Cardiac muscle cell (in vitro differentiated cells and primary cell): ENCODE data around the gene ELFN1. TPM values are rescaled to one million over a fixed set of nuclear protein-coding genes. Genes with fewer than 3 reads are reported as not detected.

ENCODE experiments used
- DNase-seq, 2 donors: peaks; one replicate each; pipeline versions ENCODE4 v3.0.0 to v3.0.0-alpha.2; 2010 to 2017; ENCODE audit warnings: low read depth in 1 of 2, low spot score in 1 of 2
- H3K27ac ChIP-seq: fragments of 200-600 bp; sonication (generic); 2 replicates; pipeline ENCODE4 v1.5.1; 2016
- H3K27me3 ChIP-seq: fragments of 200-600 bp; sonication (generic); 2 replicates; pipeline ENCODE4 v1.6.0; 2016; ENCODE audit warnings: control low read depth
- H3K36me3 ChIP-seq: fragments of 200-600 bp; sonication (generic); 2 replicates; pipeline ENCODE4 v1.5.1; 2016; ENCODE audit warnings: control low read depth
- H3K4me1 ChIP-seq: fragments of 200-600 bp; sonication (generic); 2 replicates; pipeline ENCODE4 v1.8.1; 2017; ENCODE audit warnings: low read depth, mild to moderate bottlenecking, mixed run types
- H3K4me3 ChIP-seq: fragments of 200-600 bp; sonication (generic); 2 replicates; pipeline ENCODE4 v1.5.1; 2016; ENCODE audit warnings: mild to moderate bottlenecking
- H3K9me3 ChIP-seq: fragments of 200-600 bp; sonication (generic); 2 replicates; pipeline ENCODE4 v1.5.1; 2017; ENCODE audit warnings: low read depth, mild to moderate bottlenecking, control low read depth
- polyA plus RNA-seq: library from polyadenylated mRNA; unstranded; fragments of >200 nt; fragmentation: Nextera tagmentation; extraction: Ambion mirVana; gene quantifications from 2 replicates; pipeline ENCODE4 v1.2.1, GENCODE V29; 2016
- total RNA-seq: library from RNA; depleted of rRNA; stranded (reverse); fragments of >200 nt; gene quantifications from 2 replicates; pipeline ENCODE4 v1.2.3, GENCODE V29; 2016
- TF ChIP-seq, protein P1 (sequence below): IDR thresholded peaks from 2 replicates; pipeline ENCODE4 v1.5.1; 2012; ENCODE audit warnings: low read depth, mild to moderate bottlenecking, low read length

Gene ELFN1
- total and polyA plus RNA-seq, 2 experiments from 2014 or later: 8.9 to 51.6 TPM

GRCh38 chr7:1671594-1672451 is 1.7 kb downstream of the ELFN1 start:
- Histone ChIP-seq H3K36me3 (no peaks in the 10 kb centered on the region), H3K27ac (no peak overlapping the region), H3K4me3 (no peak overlapping the region), H3K27me3 (no peaks in the 10 kb centered on the region), H3K4me1 (peaks cover 19% of the 10 kb centered on the region), H3K9me3 (no peaks in the 10 kb centered on the region)
- DNase-seq: no peak
- TF ChIP-seq, protein P1, sequence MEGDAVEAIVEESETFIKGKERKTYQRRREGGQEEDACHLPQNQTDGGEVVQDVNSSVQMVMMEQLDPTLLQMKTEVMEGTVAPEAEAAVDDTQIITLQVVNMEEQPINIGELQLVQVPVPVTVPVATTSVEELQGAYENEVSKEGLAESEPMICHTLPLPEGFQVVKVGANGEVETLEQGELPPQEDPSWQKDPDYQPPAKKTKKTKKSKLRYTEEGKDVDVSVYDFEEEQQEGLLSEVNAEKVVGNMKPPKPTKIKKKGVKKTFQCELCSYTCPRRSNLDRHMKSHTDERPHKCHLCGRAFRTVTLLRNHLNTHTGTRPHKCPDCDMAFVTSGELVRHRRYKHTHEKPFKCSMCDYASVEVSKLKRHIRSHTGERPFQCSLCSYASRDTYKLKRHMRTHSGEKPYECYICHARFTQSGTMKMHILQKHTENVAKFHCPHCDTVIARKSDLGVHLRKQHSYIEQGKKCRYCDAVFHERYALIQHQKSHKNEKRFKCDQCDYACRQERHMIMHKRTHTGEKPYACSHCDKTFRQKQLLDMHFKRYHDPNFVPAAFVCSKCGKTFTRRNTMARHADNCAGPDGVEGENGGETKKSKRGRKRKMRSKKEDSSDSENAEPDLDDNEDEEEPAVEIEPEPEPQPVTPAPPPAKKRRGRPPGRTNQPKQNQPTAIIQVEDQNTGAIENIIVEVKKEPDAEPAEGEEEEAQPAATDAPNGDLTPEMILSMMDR: no peak

DNA sequence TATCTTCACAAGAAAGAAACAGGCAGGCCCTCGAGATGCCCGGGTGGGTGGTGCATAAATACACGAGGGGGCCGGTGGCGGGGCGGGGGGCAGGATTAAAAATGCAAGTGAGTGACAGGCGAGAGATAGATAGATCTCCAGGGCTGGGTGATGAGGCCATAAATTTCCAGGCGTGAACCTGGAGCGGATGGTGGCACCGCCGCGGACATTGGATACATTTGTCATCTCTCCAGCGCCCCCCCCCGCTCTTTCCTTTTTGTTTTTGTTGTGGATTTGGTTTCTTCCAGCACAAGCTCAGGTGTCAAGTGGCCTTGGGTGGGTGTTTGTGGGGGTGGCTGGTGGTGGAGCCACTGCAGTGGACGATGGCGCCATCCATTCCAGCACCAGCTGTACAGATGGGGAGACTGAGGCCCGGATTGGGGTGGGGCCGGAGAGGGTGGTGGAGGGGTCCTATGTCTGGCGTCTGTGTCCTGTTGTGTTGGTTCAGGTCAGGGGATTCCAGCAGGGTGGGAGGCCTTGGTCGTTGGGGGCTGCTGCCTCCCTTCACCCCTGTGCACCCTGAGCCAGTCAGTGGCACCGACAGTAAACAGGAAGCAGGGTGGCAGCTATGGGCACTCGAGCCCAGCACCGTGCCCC is 2.9 kb downstream of the ELFN1 start:
- Histone ChIP-seq H3K4me3 (no peak overlapping the region), H3K27ac (no peak overlapping the region), H3K36me3 (no peaks in the 10 kb centered on the region), H3K9me3 (no peaks in the 10 kb centered on the region), H3K4me1 (peaks cover 19% of the 10 kb centered on the region), H3K27me3 (no peaks in the 10 kb centered on the region)
- TF ChIP-seq, protein P1: no peak
- DNase-seq: no peak

- Histone ChIP-seq H3K27ac (no peak overlapping the region), H3K4me1 (peaks cover 19% of the 10 kb centered on the region), H3K27me3 (no peaks in the 10 kb centered on the region), H3K9me3 (no peaks in the 10 kb centered on the region), H3K36me3 (no peaks in the 10 kb centered on the region), H3K4me3 (no peak overlapping the region)
- no peak for DNase-seq
- TF ChIP-seq, protein P1: no peak
Observed at GRCh38 chr7:1673581-1674118, 3.6 kb downstream of the ELFN1 start.

- H3K36me3 ChIP-seq: no peaks in the 10 kb centered on the region
- H3K9me3 ChIP-seq: no peaks in the 10 kb centered on the region
- H3K4me3 ChIP-seq: no peak overlapping the region
- H3K27me3 ChIP-seq: no peaks in the 10 kb centered on the region
- peaks cover 11% of the 10 kb centered on the region for H3K4me1 ChIP-seq
- DNase-seq: no peak
- no peak overlapping the region for H3K27ac ChIP-seq
- TF ChIP-seq, protein P1: no peak
Observed at GRCh38 chr7:1674161-1675035, 4.3 kb downstream of the ELFN1 start.

GRCh38 chr7:1675036-1675671 is 5.1 kb downstream of the ELFN1 start:
- Histone ChIP-seq H3K4me3 (no peak overlapping the region), H3K9me3 (no peaks in the 10 kb centered on the region), H3K36me3 (no peaks in the 10 kb centered on the region), H3K27me3 (no peaks in the 10 kb centered on the region), H3K27ac (no peak overlapping the region), H3K4me1 (peaks cover 10% of the 10 kb centered on the region)
- no peak for DNase-seq
- TF ChIP-seq, protein P1: no peak
